Daoy (cell line): ENCODE data around the gene LTBP1. TPM values are rescaled to one million over a fixed set of nuclear protein-coding genes. Genes with fewer than 3 reads are reported as not detected.
"Not testable (repeated sequence)": the region's sequence is repeated elsewhere in the genome, so short reads cannot be mapped to it uniquely, and the experiment has no call there.

ENCODE experiments used
- DNase-seq: peaks from one replicate; pipeline ENCODE4 v3.0.0-alpha.2; 2015; ENCODE audit warnings: low read depth
- total RNA-seq: library from RNA; depleted of rRNA; stranded (reverse); fragments of >200 nt; shearing (Covaris generic); gene quantifications from 2 replicates; pipeline ENCODE4 v1.2.3, GENCODE V29; 2014

Gene LTBP1
- total RNA-seq, 1 experiment from 2014 or later, result 46.4 TPM

GRCh38 chr2:33342705-33343104 is 396.0 kb downstream of the LTBP1 start:
- no peak for DNase-seq

- DNase-seq, result no peak
Measured at GRCh38 chr2:33343387-33343895, 396.7 kb downstream of the LTBP1 start.

- no peak for DNase-seq
Measured at GRCh38 chr2:33344230-33344629, 397.5 kb downstream of the LTBP1 start.

GRCh38 chr2:33347856-33348255 is 401.1 kb downstream of the LTBP1 start:
- no peak for DNase-seq

GRCh38 chr2:33350632-33351031 is 403.9 kb downstream of the LTBP1 start:
- DNase-seq, result no peak

GRCh38 chr2:33351781-33352180 is 405.0 kb downstream of the LTBP1 start:
- no peak for DNase-seq

GRCh38 chr2:33354981-33355380 is 408.2 kb downstream of the LTBP1 start:
- DNase-seq, result peak; percentile 50

GRCh38 chr2:33358878-33359277 is 412.1 kb downstream of the LTBP1 start:
- no peak for DNase-seq

GRCh38 chr2:33363325-33364298 is 416.9 kb downstream of the LTBP1 start:
- DNase-seq, result peak; percentile 23

GRCh38 chr2:33365264-33365970 is 418.7 kb downstream of the LTBP1 start:
- DNase-seq, result no peak

- DNase-seq, result peak; percentile 43
Measured at GRCh38 chr2:33366473-33366872, 419.7 kb downstream of the LTBP1 start.

GRCh38 chr2:33368524-33368923 is 421.8 kb downstream of the LTBP1 start:
- DNase-seq, result not testable (repeated sequence)

GRCh38 chr2:33369191-33369590 is 422.4 kb downstream of the LTBP1 start:
- DNase-seq, result no peak

GRCh38 chr2:33370636-33371265 is 424.0 kb downstream of the LTBP1 start:
- no peak for DNase-seq

GRCh38 chr2:33371304-33372090 is 424.7 kb downstream of the LTBP1 start:
- DNase-seq, result no peak

- peak; percentile 50 for DNase-seq
Measured at GRCh38 chr2:33372940-33373553, 426.3 kb downstream of the LTBP1 start.

- DNase-seq, result no peak
Measured at GRCh38 chr2:33373986-33374385, 427.2 kb downstream of the LTBP1 start.

- peak; percentile 49 for DNase-seq
Measured at GRCh38 chr2:33375054-33375453, 428.3 kb downstream of the LTBP1 start.

- DNase-seq, result no peak
Measured at GRCh38 chr2:33377048-33377447, 430.3 kb downstream of the LTBP1 start.

GRCh38 chr2:33378556-33379210 is 431.9 kb downstream of the LTBP1 start:
- DNase-seq, result no peak
